Urinary bladder (tissue), 4 donors: ENCODE results near the gene ICAM1. TPM values are rescaled to one million over a fixed set of nuclear protein-coding genes. Genes with fewer than 3 reads are reported as not detected.
A peak's percentile ranks its signal among the peaks of the same experiment; 100 is the strongest.

ENCODE experiments used
- DNase-seq: peaks from one replicate; pipeline ENCODE4 v3.0.0-alpha.2; 2015; ENCODE audit errors: extremely low spot score
- H3K27ac ChIP-seq: one replicate; pipeline ENCODE4 v1.5.1; 2013; ENCODE audit warnings: low read depth, mild to moderate bottlenecking, moderate library complexity
- H3K36me3 ChIP-seq: one replicate; pipeline ENCODE4 v1.6.1; 2013; ENCODE audit warnings: mild to moderate bottlenecking, moderate library complexity; ENCODE audit not compliant: insufficient read depth
- H3K4me1 ChIP-seq: one replicate; pipeline ENCODE4 v1.6.1; 2013; ENCODE audit warnings: mild to moderate bottlenecking, moderate library complexity; ENCODE audit not compliant: insufficient read depth
- H3K4me3 ChIP-seq: one replicate; pipeline ENCODE4 v1.5.1; 2013; ENCODE audit warnings: low read depth, low read length
- WGBS: extraction: QIAGEN DNeasy Blood & Tissue Kit; methylation state at CpG from one replicate; pipeline ENCODE4 v1.1.7; 2013; 5-methylcytosine and 5-hydroxymethylcytosine counted together
- polyA plus RNA-seq: library from polyadenylated mRNA; stranded (reverse); fragments of 200-250 nt; gene quantifications from one replicate; pipeline ENCODE4 v1.2.3, GENCODE V29; 2013
- total RNA-seq: library from RNA; depleted of rRNA; stranded (reverse); fragments of >200 nt; gene quantifications from one replicate; pipeline ENCODE4 v1.2.3, GENCODE V29; 2014
- donor health status: healthy with polysubstance abuse.
- donor health status: healthy.

Gene ICAM1
- total and polyA plus RNA-seq, 2 donors = 7.7 to 26.4 TPM

DNA sequence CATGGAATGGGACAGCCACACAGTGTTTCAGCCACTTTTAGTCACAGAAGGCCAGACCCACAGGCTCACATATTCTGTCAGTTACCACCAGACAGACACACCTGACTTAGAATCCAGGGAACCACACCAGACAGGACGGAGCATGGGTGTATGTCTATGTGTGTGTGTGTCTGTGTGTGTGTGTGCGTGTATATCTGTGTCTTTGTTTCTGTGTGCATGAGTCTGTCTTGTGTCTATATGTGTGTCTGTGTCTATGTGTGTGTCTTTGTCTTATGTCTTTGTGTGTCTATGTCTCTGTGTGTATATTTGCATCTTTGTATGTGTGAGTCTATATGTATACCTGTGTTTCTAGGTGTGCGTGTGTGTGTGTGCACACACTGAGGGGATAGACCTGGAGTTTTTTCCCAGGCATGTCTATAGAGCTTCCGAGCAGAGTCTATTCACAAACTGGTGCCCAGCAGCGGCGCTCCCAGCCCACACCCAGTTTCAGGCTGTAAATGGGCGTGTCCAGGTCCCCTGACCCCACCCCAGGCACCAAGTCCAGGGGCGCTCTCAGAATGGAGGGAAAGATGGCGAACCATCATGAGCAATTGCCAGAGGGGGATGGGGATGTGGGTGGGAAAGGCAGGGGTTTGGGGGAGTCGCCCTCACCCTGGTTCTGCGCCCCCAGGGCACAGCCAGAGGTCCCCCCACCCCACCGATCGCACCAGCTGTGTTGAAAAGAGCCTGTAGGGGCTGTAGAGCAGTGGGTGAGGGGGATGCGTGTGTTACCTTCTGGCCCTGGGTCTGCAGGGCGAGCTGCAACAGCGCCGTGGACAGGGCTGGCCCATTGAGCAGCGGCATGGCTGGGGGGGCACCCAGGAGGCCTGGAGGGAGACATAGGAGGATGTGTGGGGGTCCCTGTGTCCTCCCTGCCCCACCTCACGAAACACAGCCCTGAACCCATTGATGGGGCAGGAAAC, 51.2 kb downstream of the ICAM1 start:
- Histone ChIP-seq H3K4me1 (no peaks in the 10 kb centered on the region), H3K36me3 (peaks cover 5% of the 10 kb centered on the region), H3K27ac (no peak overlapping the region), H3K4me3 (no peak overlapping the region)
- no peak for DNase-seq
- WGBS = 90% methylated on average over 19 of the region's 19 CpGs

GRCh38 chr19:10325732-10326131, 54.8 kb downstream of the ICAM1 start:
- Histone ChIP-seq H3K4me3 (no peak overlapping the region), H3K36me3 (peaks cover 3% of the 10 kb centered on the region), H3K4me1 (no peaks in the 10 kb centered on the region), H3K27ac (no peak overlapping the region)
- WGBS = 93% methylated on average over 8 of the region's 8 CpGs
- no peak for DNase-seq

GRCh38 chr19:10327793-10328192, 56.9 kb downstream of the ICAM1 start:
- 87% methylated on average over 7 of the region's 7 CpGs for WGBS

DNA sequence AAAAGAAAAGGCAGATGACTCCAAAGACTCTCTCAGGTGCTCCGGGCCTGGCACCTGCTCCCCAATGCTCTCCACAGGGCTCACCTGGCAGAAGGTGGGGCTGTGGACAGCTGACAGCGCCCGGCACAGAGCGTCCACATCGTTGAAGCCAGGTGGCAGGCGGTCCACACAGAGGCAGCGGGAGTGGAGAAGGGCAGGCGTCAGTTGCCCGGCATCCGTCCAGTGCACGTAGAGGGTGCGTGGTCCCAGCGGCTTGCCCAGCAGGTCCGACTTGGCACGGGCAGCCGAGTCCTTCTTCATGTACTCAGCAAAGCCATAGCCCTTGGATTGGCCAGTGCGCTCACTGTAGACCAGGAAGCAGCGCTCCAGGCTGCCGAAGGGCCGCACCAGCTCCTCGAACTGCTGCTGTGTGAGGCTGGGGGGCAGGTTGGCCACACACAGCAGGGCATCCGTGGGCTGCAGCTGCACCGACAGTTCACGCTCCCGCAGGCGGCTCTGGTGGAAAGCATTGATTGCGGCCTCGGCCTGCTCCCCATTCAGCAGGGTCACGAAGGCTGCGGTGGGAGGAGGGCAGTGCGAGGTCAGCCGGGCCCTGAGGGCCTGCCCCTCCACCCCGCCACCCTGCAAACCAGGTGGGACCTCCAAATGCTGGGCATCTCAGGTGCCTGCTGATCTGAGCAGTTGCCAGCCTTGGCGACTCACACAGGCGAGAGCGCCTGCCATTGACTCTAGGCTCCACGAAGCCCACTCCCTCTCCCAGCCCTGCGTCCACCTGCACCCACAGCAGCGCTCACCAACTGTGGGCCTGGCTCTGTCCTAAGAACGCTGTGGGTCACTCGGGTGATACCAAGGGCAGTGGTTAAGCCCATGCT, 57.9 kb downstream of the ICAM1 start:
- no peaks in the 10 kb centered on the region for H3K4me1 ChIP-seq
- no peak for DNase-seq
- 95% methylated on average over 41 of the region's 41 CpGs for WGBS
- no peak overlapping the region for H3K4me3 ChIP-seq
- H3K27ac ChIP-seq = no peak overlapping the region
- H3K36me3 ChIP-seq = no peaks in the 10 kb centered on the region

More at GRCh38 chr19:10327793-10328192, 56.9 kb downstream of the ICAM1 start:
- Histone ChIP-seq H3K36me3 (no peaks in the 10 kb centered on the region), H3K4me1 (no peaks in the 10 kb centered on the region), H3K4me3 (no peak overlapping the region), H3K27ac (no peak overlapping the region)
- no peak for DNase-seq

- no peaks in the 10 kb centered on the region for H3K4me1 ChIP-seq
- no peak overlapping the region for H3K27ac ChIP-seq
- whole genome bisulfite sequencing = 94% methylated on average over 13 of the region's 13 CpGs
- no peak for DNase-seq
- no peaks in the 10 kb centered on the region for H3K36me3 ChIP-seq
- no peak overlapping the region for H3K4me3 ChIP-seq
Measured at GRCh38 chr19:10329555-10329954, 58.6 kb downstream of the ICAM1 start.

GRCh38 chr19:10332158-10332964, 61.4 kb downstream of the ICAM1 start:
- Histone ChIP-seq H3K36me3 (no peaks in the 10 kb centered on the region), H3K4me3 (peak overlapping the region; percentile 67), H3K4me1 (no peaks in the 10 kb centered on the region), H3K27ac (no peak overlapping the region)
- no peak for DNase-seq
- WGBS = 31% methylated on average over 18 of the region's 18 CpGs

GRCh38 chr19:10332965-10333757, 62.2 kb downstream of the ICAM1 start, which contains the start of gene RAVER1:
Gene RAVER1 (minus strand): TSS chr19:10333529. CDS start chr19:10333507, 22 bp downstream.
- H3K4me3 ChIP-seq = peak within 1 kb of the TSS; percentile 67
- H3K27ac ChIP-seq = peak within 1 kb of the TSS; percentile 82
- H3K36me3 ChIP-seq = no peaks in the 10 kb centered on the region
- peak; percentile 91 for DNase-seq
- under 1% methylated on average over 82 of the region's 82 CpGs for WGBS
- H3K4me1 ChIP-seq = no peaks in the 10 kb centered on the region

- DNase-seq = no peak
- no peaks in the 10 kb centered on the region for H3K36me3 ChIP-seq
- WGBS = 7% methylated on average over 44 of the region's 44 CpGs
- no peaks in the 10 kb centered on the region for H3K4me1 ChIP-seq
- H3K4me3 ChIP-seq = peak overlapping the region; percentile 49
- no peak overlapping the region for H3K27ac ChIP-seq
Measured at GRCh38 chr19:10333758-10334587, 63.1 kb downstream of the ICAM1 start.

- DNase-seq = peak; percentile 73
- no peaks in the 10 kb centered on the region for H3K36me3 ChIP-seq
- H3K4me3 ChIP-seq = peak overlapping the region; percentile 49
- WGBS = 12% methylated on average over 59 of the region's 59 CpGs
- no peaks in the 10 kb centered on the region for H3K4me1 ChIP-seq
- H3K27ac ChIP-seq = no peak overlapping the region
Measured at GRCh38 chr19:10334588-10335351, 63.9 kb downstream of the ICAM1 start.

DNA sequence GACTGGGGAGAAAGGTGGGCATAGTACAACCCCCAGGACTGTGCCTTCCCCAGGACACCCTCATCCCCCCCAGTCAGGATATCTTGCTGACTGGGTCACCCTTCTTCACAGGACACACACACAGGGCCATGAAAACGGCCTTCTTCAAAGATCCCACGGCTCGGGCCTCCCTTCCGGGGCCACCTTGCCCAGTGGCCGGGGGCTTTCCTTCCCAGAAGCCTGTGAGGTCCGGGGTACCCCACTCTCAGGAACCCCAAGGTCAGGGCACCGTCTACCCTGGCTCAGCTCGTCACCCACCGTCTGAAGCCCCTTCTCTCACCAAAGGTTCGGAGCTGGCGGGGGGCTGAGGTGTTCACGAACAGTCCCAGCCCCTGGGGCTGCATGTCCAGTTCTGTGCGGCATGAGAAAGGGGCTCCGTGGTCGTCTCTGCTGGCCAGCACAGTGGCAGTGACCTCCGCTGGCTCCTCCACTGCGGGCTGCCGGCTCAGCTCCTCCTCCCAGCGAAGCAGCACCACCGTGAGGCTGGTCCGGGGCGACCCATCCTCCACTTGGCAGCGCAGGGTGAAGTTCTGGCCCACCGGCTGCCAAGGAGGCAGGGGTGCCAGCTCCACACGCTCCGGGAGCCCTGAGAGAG, 64.5 kb downstream of the ICAM1 start:
- Histone ChIP-seq H3K27ac (no peak overlapping the region), H3K4me1 (no peaks in the 10 kb centered on the region), H3K36me3 (no peaks in the 10 kb centered on the region), H3K4me3 (no peak overlapping the region)
- WGBS = 57% methylated on average over 26 of the region's 26 CpGs
- DNase-seq = no peak
